ENCODE data around the gene SYT12. TPM values are rescaled to one million over a fixed set of nuclear protein-coding genes. Genes with fewer than 3 reads are reported as not detected.

The SYT12 gene
- total and polyA plus RNA-seq, 2 of the 8 experiments (the other 6 are each of a cell fraction or from before 2014, with no cell fraction given), result 1.4 to 3.3 TPM

- no peak overlapping the region for H3K4me2 ChIP-seq (ENCODE audit: insufficient read depth in 1 of 2, low read depth in 2 of 2, low read length in 2 of 2)
- H3K9me3 ChIP-seq (ENCODE audit: insufficient read depth in 2 of 2, low read depth in 1 of 2, low read length in 1 of 2), result no peaks in the 10 kb centered on the region
- no peaks in the 10 kb centered on the region for H3K79me1 ChIP-seq (ENCODE audit: low read depth, low read length)
- H2BK15ac ChIP-seq (ENCODE audit: low read length), result no peak overlapping the region
- H2BK12ac ChIP-seq (ENCODE audit: low read depth, low read length), result no peak overlapping the region
- 89% methylated on average over 7 of the region's 12 CpGs; no CpG with 5 or more reads in 1 of the 2 experiments for WGBS, 2 experiments (ENCODE audit: extremely low coverage in 1 of 2, insufficient coverage in 1 of 2, insufficient read length in 1 of 2, insufficient replicate concordance in 2 of 2, low coverage in 1 of 2, low lambda C conversion rate in 2 of 2, missing lambda C conversion rate in 1 of 2)
- no peak overlapping the region for H3K4ac ChIP-seq (replicated peaks; ENCODE audit: insufficient read length, low read depth, low read length)
- no peak overlapping the region for H3K27ac ChIP-seq (ENCODE audit: low read depth, low read length)
- H3K23ac ChIP-seq (ENCODE audit: insufficient read length), result no peak overlapping the region
- H3K14ac ChIP-seq (ENCODE audit: insufficient read length), result no peak overlapping the region
- no peak overlapping the region for H3K9ac ChIP-seq (replicated peaks in 1 of 4; ENCODE audit: extremely low read depth in 1 of 4, low read depth in 3 of 4, low read length in 3 of 4)
- no peak overlapping the region for H4K8ac ChIP-seq (ENCODE audit: extremely low read depth, insufficient read depth, low read length)
- H3K4me3 ChIP-seq (ENCODE audit: extremely low read depth in 1 of 4, insufficient read depth in 2 of 4, low read depth in 3 of 4, low read length in 4 of 4), result no peak overlapping the region
- H3K27me3 ChIP-seq (replicated peaks in 1 of 4; ENCODE audit: control insufficient read depth in 3 of 4, extremely low read depth in 1 of 4, insufficient read depth in 3 of 4, low read length in 3 of 4), result no peaks in the 10 kb centered on the region
- H2AFZ ChIP-seq (ENCODE audit: low read length), result no peak overlapping the region
- TF ChIP-seq RAD21 (IDR thresholded peaks at IDR 0.05 in 1 of 2, conservative IDR thresholded peaks at IDR 0.05 in 1 of 2; ENCODE audit: low read depth in 2 of 2, low read length in 2 of 2) (no peak), EP300 (IDR thresholded peaks at IDR 0.05; ENCODE audit: borderline replicate concordance in 1 of 2, low read depth in 2 of 2, low read length in 2 of 2) (no peak), EZH2 (IDR thresholded peaks at IDR 0.05; ENCODE audit: low read depth, low read length, severe bottlenecking) (no peak)
- no peaks in the 10 kb centered on the region for H3K79me2 ChIP-seq (ENCODE audit: control insufficient read depth in 1 of 2, insufficient read depth in 2 of 2, low read length in 2 of 2)
- no peak overlapping the region for H2BK5ac ChIP-seq (ENCODE audit: low read depth, low read length)
- no peak overlapping the region for H4K5ac ChIP-seq (ENCODE audit: insufficient read length, low read depth, low read length)
- FAIRE-seq (no peak), DNase-seq (ENCODE audit: low read depth in 1 of 2, low spot score in 2 of 2) (no peak)
- H2BK120ac ChIP-seq (replicated peaks; ENCODE audit: low read depth, low read length), result no peak overlapping the region
- H3K18ac ChIP-seq (ENCODE audit: extremely low read depth, low read length), result no peak overlapping the region
- ChIA-PET CTCF (ENCODE audit: partially characterized antibody) (interaction anchor here (0.6 to 1.1 kb wide), 2 partner anchors 20 to 387 kb away, joined by 3 read pairs; no protein-coding TSS in a partner anchor), POLR2A (ENCODE audit: partially characterized antibody) (interaction anchor here (1.2 kb wide), 1 partner anchor 12 kb away, joined by 4 read pairs; no protein-coding TSS in a partner anchor)
- no peaks in the 10 kb centered on the region for H4K20me1 ChIP-seq (replicated peaks in 1 of 2; ENCODE audit: control insufficient read depth in 1 of 2, insufficient read depth in 2 of 2, low read length in 2 of 2)
- H4K91ac ChIP-seq (replicated peaks; ENCODE audit: insufficient read length, low read length), result no peak overlapping the region
- H3K56ac ChIP-seq (replicated peaks; ENCODE audit: insufficient read length, low read depth, low read length), result no peak overlapping the region
- no peaks in the 10 kb centered on the region for H3K23me2 ChIP-seq (ENCODE audit: low read depth, low read length)
- H2AK5ac ChIP-seq (ENCODE audit: low read depth, low read length), result no peak overlapping the region
- no peaks in the 10 kb centered on the region for H3K36me3 ChIP-seq (ENCODE audit: control insufficient read depth in 2 of 4, insufficient read depth in 4 of 4, low read length in 3 of 4)
- no peak overlapping the region for H2BK20ac ChIP-seq (ENCODE audit: low read length)
- peaks cover 0 to 8% (median 0%) of the 10 kb centered on the region in 4 experiments; a peak in 3 of 7 replicates for H3K4me1 ChIP-seq (replicated peaks in 1 of 4; ENCODE audit: control insufficient read depth in 3 of 4, insufficient read depth in 4 of 4, low read length in 3 of 4)
These were observed 10.1 kb downstream of the SYT12 start for GRCh38 chr11:67032830-67033551.
